Activated T-helper 1 cell treated with anti-CD3 and anti-CD28 coated beads, Interleukin-12 subunit alpha, Interleukin-12 subunit beta, Interleukin-2, Interleukin-4 antibody, amounts not matched to agents 30 ng/mL and 10 ng/mL and 1 ng/mL, durations not matched to agents 14 hours and 24 hours and 36 hours (primary cell): ENCODE data around the gene REM2. TPM values are rescaled to one million over a fixed set of nuclear protein-coding genes. Genes with fewer than 3 reads are reported as not detected.
"Not testable (repeated sequence)": the region's sequence is repeated elsewhere in the genome, so short reads cannot be mapped to it uniquely, and the experiment has no call there.

Experiments used
- DNase-seq: peaks from one replicate; pipeline ENCODE4 v3.0.0; 2021; ENCODE audit warnings: low spot score
- H3K27ac Mint-ChIP-seq: one replicate; pipeline ENCODE4 v1.8.0; 2021; ENCODE audit warnings: mild to moderate bottlenecking, mixed read lengths
- H3K27me3 Mint-ChIP-seq: one replicate; pipeline ENCODE4 v1.8.0; 2022; ENCODE audit warnings: mild to moderate bottlenecking, moderate library complexity, mixed read lengths; ENCODE audit not compliant: insufficient read depth
- H3K36me3 Mint-ChIP-seq: one replicate; pipeline ENCODE4 v1.8.0; 2021; ENCODE audit warnings: low read depth, mixed read lengths
- H3K4me1 Mint-ChIP-seq: one replicate; pipeline ENCODE4 v1.8.0; 2021; ENCODE audit warnings: low read depth, mixed read lengths
- H3K4me3 Mint-ChIP-seq: one replicate; pipeline ENCODE4 v1.8.0; 2021; ENCODE audit warnings: mild to moderate bottlenecking, moderate library complexity, mixed read lengths
- H3K9me3 Mint-ChIP-seq: one replicate; pipeline ENCODE4 v1.8.0; 2021; ENCODE audit warnings: mixed read lengths
- intact Hi-C: fragments of 100-400 bp; cut with micrococcal nuclease; formaldehyde crosslinking; loops from one replicate; pipeline ENCODE4 v1.15.1; 2024
- total RNA-seq: library from RNA; stranded (reverse); gene quantifications from 2 replicates; pipeline ENCODE4 v1.2.3, GENCODE V29; 2022

Gene REM2
- total RNA-seq, 1 donor from 2014 or later, result 0.39 TPM

- no peak overlapping the region for H3K4me3 Mint-ChIP-seq
- H3K36me3 Mint-ChIP-seq, result no peaks in the 10 kb centered on the region
- H3K27me3 Mint-ChIP-seq, result peaks cover 2% of the 10 kb centered on the region
- DNase-seq, result no peak
- H3K9me3 Mint-ChIP-seq, result no peaks in the 10 kb centered on the region
- no peak overlapping the region for H3K27ac Mint-ChIP-seq
- intact Hi-C loops, result no loop called here
- no peaks in the 10 kb centered on the region for H3K4me1 Mint-ChIP-seq
These were observed 39.7 kb upstream of the REM2 start for GRCh38 chr14:22843123-22843925.

GRCh38 chr14:22844221-22845102, 38.6 kb upstream of the REM2 start:
- H3K4me1 Mint-ChIP-seq, result no peaks in the 10 kb centered on the region
- no peak overlapping the region for H3K4me3 Mint-ChIP-seq
- H3K27me3 Mint-ChIP-seq, result peaks cover 6% of the 10 kb centered on the region

GRCh38 chr14:22845103-22845394, 38.0 kb upstream of the REM2 start:
- no peak overlapping the region for H3K4me3 Mint-ChIP-seq
- intact Hi-C loops, result no loop called here
- no peaks in the 10 kb centered on the region for H3K4me1 Mint-ChIP-seq
- no peak for DNase-seq
- no peaks in the 10 kb centered on the region for H3K36me3 Mint-ChIP-seq
- H3K27ac Mint-ChIP-seq, result no peak overlapping the region
- no peaks in the 10 kb centered on the region for H3K9me3 Mint-ChIP-seq
- H3K27me3 Mint-ChIP-seq, result peaks cover 5% of the 10 kb centered on the region

More at GRCh38 chr14:22844221-22845102, 38.6 kb upstream of the REM2 start:
- Mint-ChIP-seq H3K36me3 (no peaks in the 10 kb centered on the region), H3K9me3 (no peaks in the 10 kb centered on the region), H3K27ac (no peak overlapping the region)
- intact Hi-C loops, result no loop called here
- no peak for DNase-seq

- H3K4me1 Mint-ChIP-seq, result peaks cover under 1% of the 10 kb centered on the region
- intact Hi-C loops, result no loop called here
- no peaks in the 10 kb centered on the region for H3K36me3 Mint-ChIP-seq
- H3K9me3 Mint-ChIP-seq, result no peaks in the 10 kb centered on the region
- DNase-seq, result no peak
- peaks cover 5% of the 10 kb centered on the region for H3K27me3 Mint-ChIP-seq
- no peak overlapping the region for H3K4me3 Mint-ChIP-seq
- H3K27ac Mint-ChIP-seq, result no peak overlapping the region
These were observed 37.0 kb upstream of the REM2 start for GRCh38 chr14:22845821-22846625.

- H3K36me3 Mint-ChIP-seq, result no peaks in the 10 kb centered on the region
- peaks cover 9% of the 10 kb centered on the region for H3K4me1 Mint-ChIP-seq
These were observed 36.2 kb upstream of the REM2 start for GRCh38 chr14:22846811-22847307.

GRCh38 chr14:22847661-22848341, 35.2 kb upstream of the REM2 start:
- Mint-ChIP-seq H3K27ac (no peak overlapping the region), H3K4me3 (no peak overlapping the region), H3K27me3 (peaks cover 5% of the 10 kb centered on the region), H3K9me3 (no peaks in the 10 kb centered on the region), H3K36me3 (no peaks in the 10 kb centered on the region), H3K4me1 (peaks cover 12% of the 10 kb centered on the region)
- DNase-seq, result no peak
- intact Hi-C loops, result no loop called here

More at GRCh38 chr14:22846811-22847307, 36.2 kb upstream of the REM2 start:
- no peaks in the 10 kb centered on the region for H3K9me3 Mint-ChIP-seq
- intact Hi-C loops, result no loop called here
- no peak overlapping the region for H3K4me3 Mint-ChIP-seq
- H3K27me3 Mint-ChIP-seq, result peaks cover 5% of the 10 kb centered on the region
- H3K27ac Mint-ChIP-seq, result no peak overlapping the region
- DNase-seq, result no peak

- H3K36me3 Mint-ChIP-seq, result no peaks in the 10 kb centered on the region
- no peak overlapping the region for H3K27ac Mint-ChIP-seq
- DNase-seq, result no peak
- H3K4me3 Mint-ChIP-seq, result no peak overlapping the region
- H3K27me3 Mint-ChIP-seq, result peaks cover 5% of the 10 kb centered on the region
- intact Hi-C loops, result no loop called here
- peaks cover 20% of the 10 kb centered on the region for H3K4me1 Mint-ChIP-seq
- no peaks in the 10 kb centered on the region for H3K9me3 Mint-ChIP-seq
These were observed 34.5 kb upstream of the REM2 start for GRCh38 chr14:22848351-22849164.

- Mint-ChIP-seq H3K4me1 (peaks cover 22% of the 10 kb centered on the region), H3K27ac (no peak overlapping the region), H3K27me3 (peaks cover 5% of the 10 kb centered on the region), H3K36me3 (no peaks in the 10 kb centered on the region), H3K9me3 (no peaks in the 10 kb centered on the region), H3K4me3 (no peak overlapping the region)
- DNase-seq, result no peak
- intact Hi-C loops, result no loop called here
These were observed 33.7 kb upstream of the REM2 start for GRCh38 chr14:22849212-22849819.

GRCh38 chr14:22850944-22851764, 31.9 kb upstream of the REM2 start:
- Mint-ChIP-seq H3K36me3 (peaks cover under 1% of the 10 kb centered on the region), H3K9me3 (no peaks in the 10 kb centered on the region), H3K4me3 (no peak overlapping the region), H3K27ac (peak overlapping the region; percentile 58), H3K27me3 (peaks cover 7% of the 10 kb centered on the region), H3K4me1 (peaks cover 34% of the 10 kb centered on the region)
- DNase-seq, result peak; percentile 18
- intact Hi-C loops, result loop anchor here (2.0 to 10.0 kb wide), 4 partner anchors 264 to 986 kb away; partner anchors contain the start of gene DAD1

- not testable (repeated sequence) for H3K4me3 Mint-ChIP-seq, H3K27me3 Mint-ChIP-seq, H3K36me3 Mint-ChIP-seq, DNase-seq, H3K9me3 Mint-ChIP-seq, H3K27ac Mint-ChIP-seq
- intact Hi-C loops, result loop anchor here (2.0 to 10.0 kb wide), 4 partner anchors 193 to 987 kb away; partner anchors contain the start of gene DAD1
- H3K4me1 Mint-ChIP-seq, result peaks cover 38% of the 10 kb centered on the region
These were observed 30.8 kb upstream of the REM2 start for GRCh38 chr14:22852178-22852577.

GRCh38 chr14:22852599-22852939, 30.5 kb upstream of the REM2 start:
- H3K27me3 Mint-ChIP-seq, result peaks cover 13% of the 10 kb centered on the region
- intact Hi-C loops, result loop anchor here (2.0 to 10.0 kb wide), 4 partner anchors 194 to 988 kb away; partner anchors contain the start of gene DAD1
- peak overlapping the region; percentile 81 for H3K4me3 Mint-ChIP-seq
- H3K36me3 Mint-ChIP-seq, result peaks cover 3% of the 10 kb centered on the region
- H3K4me1 Mint-ChIP-seq, result peaks cover 38% of the 10 kb centered on the region
- no peak for DNase-seq
- peak overlapping the region; percentile 82 for H3K27ac Mint-ChIP-seq
- no peaks in the 10 kb centered on the region for H3K9me3 Mint-ChIP-seq
